HG02610 (cell line): ENCODE results near the gene KRTDAP.

Source experiments
- ATAC-seq: cut with Tn5 transposase; IDR thresholded peaks from one replicate; pipeline ENCODE4 v1.9.1; 2021; ENCODE audit warnings: mild to moderate bottlenecking, moderate library complexity; ENCODE audit not compliant: unreplicated experiment

Gene KRTDAP

GRCh38 chr19:35490364-35490763 lies at the start of gene KRTDAP:
TSS of gene KRTDAP (minus strand) at chr19:35490464. CDS start at chr19:35490442, 22 bp downstream.
- ATAC-seq, result no peak

- ATAC-seq, result no peak
These were observed 49.6 kb upstream of the KRTDAP start for GRCh38 chr19:35539850-35540249.

- ATAC-seq, result no peak
These were observed 49.0 kb upstream of the KRTDAP start for GRCh38 chr19:35539314-35539713.

- no peak for ATAC-seq
These were observed 44.7 kb upstream of the KRTDAP start for GRCh38 chr19:35534803-35535480.

GRCh38 chr19:35533822-35534392 lies 43.6 kb upstream of the KRTDAP start:
- no peak for ATAC-seq

- ATAC-seq, result no peak
These were observed 43.0 kb upstream of the KRTDAP start, which contains the start of gene GAPDHS for GRCh38 chr19:35533201-35533821. TSS of gene GAPDHS (plus strand) at chr19:35533456. CDS start at chr19:35533528, 72 bp downstream.

GRCh38 chr19:35531291-35531690 lies 41.0 kb upstream of the KRTDAP start:
- ATAC-seq, result no peak

- no peak for ATAC-seq
These were observed 39.3 kb upstream of the KRTDAP start for GRCh38 chr19:35529241-35530218.

- ATAC-seq, result no peak
These were observed 38.2 kb upstream of the KRTDAP start, which contains the start of gene SBSN for GRCh38 chr19:35528218-35529038. TSS of gene SBSN (minus strand) at chr19:35528311. CDS start at chr19:35528281, 30 bp downstream.

- no peak for ATAC-seq
These were observed 35.6 kb upstream of the KRTDAP start for GRCh38 chr19:35525873-35526272.

- ATAC-seq, result no peak
These were observed 34.0 kb upstream of the KRTDAP start for GRCh38 chr19:35524181-35524837.

- no peak for ATAC-seq
These were observed 32.6 kb upstream of the KRTDAP start for GRCh38 chr19:35522745-35523327.

- no peak for ATAC-seq
These were observed 31.0 kb upstream of the KRTDAP start for GRCh38 chr19:35521124-35521743.

- no peak for ATAC-seq
These were observed 29.0 kb upstream of the KRTDAP start for GRCh38 chr19:35519291-35519690.

- no peak for ATAC-seq
These were observed 28.0 kb upstream of the KRTDAP start for GRCh38 chr19:35518313-35518712.

- ATAC-seq, result no peak
These were observed 27.1 kb upstream of the KRTDAP start for GRCh38 chr19:35517342-35517741.

- ATAC-seq, result no peak
These were observed 26.0 kb upstream of the KRTDAP start for GRCh38 chr19:35516310-35516709.

- no peak for ATAC-seq
These were observed 24.1 kb upstream of the KRTDAP start for GRCh38 chr19:35514282-35514809.
